ENCODE data around the gene CDC7.
A peak's percentile ranks its signal among the peaks of the same experiment; 100 is the strongest.

The CDC7 gene

DNA sequence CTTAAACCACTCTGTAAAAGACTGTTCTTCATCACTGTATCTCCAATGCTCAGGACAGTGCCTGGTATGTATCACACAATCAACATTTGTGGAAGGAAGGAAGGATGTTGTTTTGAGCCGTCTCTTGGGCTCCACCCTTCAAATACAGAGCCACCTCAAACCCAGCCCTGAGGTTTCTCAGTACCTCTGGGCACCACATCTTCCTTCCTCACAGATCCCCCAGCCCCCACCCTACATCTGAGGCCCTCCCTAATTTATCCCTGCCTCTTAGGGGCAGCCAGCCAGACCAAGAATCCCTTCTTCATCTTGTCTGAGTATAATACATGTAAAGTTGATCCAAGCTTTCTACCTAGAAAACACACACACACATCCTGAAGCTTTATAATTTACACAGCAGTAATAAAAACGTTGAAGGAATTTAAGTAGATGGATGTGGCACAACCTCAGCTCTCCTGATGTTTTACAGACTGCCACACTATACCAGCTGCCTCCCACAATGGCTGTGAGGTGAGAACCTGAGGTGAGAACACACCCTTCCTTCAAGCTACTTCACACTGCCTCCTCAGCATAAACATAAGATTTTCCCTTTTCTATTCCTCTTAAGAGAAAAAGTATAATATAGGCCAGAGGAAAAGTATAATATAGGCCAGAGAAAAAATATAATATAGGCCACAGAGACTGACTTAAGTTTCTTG lies 48.5 kb downstream of the CDC7 start:
- no peak for DNase-seq

DNA sequence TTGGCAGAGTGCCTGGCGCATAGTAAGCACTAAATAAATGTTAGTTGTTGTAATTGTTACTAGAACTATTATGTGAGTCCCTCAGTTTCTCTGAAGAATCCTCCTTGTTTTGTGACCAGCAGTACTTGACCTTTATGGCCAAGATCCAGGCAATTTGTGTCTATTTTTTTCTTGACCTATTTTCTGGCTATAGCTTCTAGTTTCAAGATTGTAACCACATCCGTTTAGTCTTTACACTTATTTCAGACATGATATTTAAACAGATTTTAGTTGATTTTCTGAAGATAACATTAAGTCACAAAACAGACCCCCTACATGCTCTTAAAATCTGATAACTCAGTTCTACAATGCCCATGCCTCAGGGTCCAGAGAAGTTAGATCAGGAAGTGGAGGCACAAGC lies 50.3 kb downstream of the CDC7 start:
- DNase-seq = no peak

DNA sequence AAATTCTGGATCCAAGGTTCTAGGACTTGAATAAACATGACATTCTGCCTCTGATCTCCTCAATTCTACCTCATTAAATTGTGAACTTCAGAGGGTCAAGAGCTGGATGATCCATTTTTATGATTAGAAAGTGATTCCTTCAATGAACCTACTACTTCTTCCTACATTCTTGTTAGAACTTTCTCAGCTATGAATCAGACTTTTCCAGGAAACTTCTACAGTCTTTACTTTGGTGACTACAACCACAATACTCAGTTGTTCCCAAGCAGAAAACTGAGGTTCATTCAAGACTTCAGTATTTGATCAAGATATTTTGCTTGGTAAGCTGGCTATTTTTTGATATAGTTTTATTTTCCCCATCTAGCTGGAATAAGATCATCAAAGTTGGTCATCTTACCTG lies 51.4 kb downstream of the CDC7 start:
- no peak for DNase-seq

DNA sequence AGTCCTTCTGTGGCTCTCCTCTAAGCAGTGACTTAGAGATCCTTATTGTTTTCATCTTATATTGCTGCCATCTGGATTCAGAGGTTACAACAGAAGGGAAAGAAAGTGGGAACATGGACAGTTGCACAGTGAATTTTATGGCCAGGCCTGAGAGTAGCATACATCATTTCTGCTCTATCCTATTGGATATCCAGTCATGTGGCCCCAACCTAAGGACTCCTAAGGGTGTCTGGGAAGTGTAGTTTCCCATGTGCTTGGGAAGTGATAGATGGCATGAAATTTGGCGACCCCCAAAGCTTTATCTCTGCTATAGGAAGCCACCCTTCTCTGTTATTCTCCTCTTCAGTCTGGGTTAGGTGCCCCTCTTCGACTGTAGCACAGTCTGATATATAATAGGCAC lies 51.9 kb downstream of the CDC7 start:
- no peak for DNase-seq

DNA sequence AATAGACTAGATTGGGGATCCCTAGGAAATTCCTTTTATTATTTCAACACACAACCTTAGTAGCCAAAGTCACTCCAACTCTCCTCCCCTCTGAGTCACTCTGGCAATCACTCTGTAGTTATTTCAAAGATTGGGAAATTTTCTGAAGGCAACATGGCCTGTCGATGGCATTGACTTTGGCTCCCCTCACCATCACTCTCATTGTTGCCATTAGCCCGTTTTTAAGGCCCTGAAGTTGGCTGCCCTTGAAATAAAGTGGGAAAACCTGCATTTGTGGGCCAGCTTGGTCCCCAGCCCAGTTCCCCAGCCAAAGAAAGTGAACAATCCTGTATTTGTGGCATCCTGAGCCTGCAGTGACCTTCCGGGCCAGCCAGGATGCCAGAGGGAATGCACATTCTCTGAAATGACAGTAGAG lies 52.5 kb downstream of the CDC7 start:
- no peak for DNase-seq

DNA sequence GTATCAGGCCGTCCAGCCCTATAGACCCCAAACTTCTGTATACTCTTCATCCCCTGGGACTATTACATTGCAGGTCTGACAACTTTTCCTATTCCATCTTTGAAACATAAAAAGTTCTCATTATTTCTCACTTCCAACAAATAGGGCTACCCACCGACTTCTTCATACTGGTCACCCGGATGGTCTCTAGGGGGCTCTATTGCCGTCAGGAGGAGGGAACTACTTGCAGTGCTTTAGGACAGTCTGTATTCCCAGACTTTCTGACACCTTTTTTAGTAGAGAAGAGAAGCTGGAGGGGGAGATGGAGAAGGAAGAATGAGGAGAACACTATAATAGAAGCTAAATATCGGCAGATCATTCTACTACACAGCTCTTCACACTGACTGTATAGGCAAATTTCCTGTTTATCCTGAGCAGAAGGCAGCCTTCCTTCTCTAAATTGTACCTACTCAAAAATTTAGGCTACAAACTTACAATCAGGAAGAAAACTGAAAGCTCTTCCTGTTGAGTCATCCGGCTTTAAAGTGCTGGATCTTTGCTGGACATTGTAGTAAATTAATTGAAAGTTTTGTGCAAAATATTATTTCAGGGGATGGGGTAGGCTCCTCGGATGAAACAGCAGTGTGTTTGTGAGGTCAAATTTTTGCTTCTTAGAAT lies 54.6 kb downstream of the CDC7 start:
- DNase-seq = no peak

DNA sequence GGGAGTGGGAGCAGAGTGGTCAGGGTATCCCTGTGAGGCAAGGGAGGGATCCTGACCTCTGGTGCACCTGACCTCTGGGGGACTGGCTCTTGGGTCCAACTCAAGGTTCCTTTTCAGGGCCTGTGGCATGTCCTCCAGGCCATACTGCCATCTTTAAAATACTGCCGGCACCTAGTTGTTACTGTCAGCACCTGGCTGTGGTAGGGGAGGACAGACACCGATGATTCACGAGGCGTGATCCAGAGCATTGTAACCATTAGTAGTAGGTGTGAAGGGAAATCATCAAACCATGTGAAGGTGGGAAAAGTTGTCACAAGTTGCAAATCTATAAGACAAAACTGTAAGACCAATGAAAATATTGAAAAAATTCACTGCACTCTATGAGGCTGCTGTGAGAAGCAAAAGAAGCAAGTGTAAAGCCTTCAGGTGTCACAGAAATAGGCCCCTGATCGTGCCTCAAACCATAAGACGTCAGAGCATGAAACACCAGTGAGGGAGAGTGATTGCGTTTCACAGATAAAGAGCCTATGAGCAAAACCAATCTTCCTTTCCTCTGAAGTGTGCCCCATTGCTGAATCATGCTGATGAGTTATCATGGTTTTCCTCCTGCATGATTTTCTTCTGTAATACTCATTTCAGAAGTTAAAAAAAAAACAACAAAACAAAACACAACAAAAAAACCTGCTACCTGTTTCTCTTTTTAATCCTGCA lies 55.3 kb downstream of the CDC7 start:
- peak; percentile 37 for DNase-seq

DNA sequence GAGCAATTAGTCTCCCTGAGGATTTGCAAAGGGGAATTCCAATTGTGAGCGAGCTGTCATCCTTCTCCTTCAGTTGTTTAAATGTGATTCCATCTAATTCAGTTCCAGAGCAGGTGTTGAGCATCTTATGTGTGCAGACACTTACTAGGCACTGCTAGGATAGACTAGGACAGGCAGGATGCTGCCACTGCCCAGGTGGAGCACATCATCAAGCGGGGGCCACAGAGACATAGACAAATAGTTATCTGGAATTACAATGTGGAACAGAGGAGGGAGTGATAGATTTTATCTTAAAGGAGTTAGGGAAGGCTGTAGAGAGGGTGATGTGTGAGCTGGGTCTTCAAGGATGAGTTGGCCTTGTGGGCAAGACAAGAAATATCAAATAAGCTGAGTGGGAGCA lies 55.9 kb downstream of the CDC7 start:
- DNase-seq = no peak

DNA sequence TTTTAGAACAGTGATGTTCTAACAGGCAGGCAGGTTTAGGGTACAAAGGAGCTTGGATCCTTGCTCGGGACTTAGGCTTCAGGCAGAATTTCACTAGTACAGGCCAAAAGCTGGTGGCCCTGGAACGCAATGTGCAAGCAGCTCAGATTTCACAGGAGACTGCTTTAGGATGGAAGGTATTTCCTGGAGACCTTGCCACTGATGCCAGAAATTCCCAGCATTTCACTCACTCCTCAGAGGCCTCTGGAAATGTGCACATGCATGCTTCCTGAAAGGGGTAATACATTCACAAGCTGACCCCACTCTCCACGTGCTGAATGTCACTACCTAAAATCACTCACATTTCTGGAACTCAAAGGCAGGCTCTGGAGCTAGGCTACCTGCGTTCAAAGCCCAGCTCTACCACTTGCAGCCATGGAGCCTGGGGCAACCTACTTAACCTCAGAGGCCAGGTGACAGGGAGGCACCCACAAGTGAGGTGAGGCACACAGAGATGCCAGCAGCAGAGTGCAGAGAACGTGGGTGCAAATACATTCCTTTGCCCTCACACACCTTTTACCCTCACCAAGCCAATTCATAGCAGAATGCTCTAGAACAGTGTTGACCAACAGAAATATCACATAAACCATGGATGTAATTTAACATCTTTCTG lies 56.5 kb downstream of the CDC7 start:
- no peak for DNase-seq

DNA sequence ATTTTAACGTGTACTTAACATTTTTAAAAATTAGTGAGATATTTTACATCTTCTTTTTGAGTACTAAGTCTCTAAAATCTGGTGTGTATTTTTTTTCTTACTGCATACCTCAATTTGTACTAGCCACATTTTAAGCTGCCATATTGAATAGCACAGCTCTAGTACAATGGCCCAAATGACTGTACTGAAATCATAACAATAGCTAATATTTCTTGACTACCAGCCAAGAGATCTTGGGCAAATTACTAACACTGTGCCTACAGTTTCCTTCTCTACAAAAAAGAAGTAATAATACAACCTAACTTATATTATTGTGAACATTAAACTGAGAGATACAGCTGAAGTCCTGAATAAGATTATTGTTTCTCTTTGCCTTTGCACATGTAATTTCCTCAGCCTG lies 57.2 kb downstream of the CDC7 start:
- DNase-seq = no peak

DNA sequence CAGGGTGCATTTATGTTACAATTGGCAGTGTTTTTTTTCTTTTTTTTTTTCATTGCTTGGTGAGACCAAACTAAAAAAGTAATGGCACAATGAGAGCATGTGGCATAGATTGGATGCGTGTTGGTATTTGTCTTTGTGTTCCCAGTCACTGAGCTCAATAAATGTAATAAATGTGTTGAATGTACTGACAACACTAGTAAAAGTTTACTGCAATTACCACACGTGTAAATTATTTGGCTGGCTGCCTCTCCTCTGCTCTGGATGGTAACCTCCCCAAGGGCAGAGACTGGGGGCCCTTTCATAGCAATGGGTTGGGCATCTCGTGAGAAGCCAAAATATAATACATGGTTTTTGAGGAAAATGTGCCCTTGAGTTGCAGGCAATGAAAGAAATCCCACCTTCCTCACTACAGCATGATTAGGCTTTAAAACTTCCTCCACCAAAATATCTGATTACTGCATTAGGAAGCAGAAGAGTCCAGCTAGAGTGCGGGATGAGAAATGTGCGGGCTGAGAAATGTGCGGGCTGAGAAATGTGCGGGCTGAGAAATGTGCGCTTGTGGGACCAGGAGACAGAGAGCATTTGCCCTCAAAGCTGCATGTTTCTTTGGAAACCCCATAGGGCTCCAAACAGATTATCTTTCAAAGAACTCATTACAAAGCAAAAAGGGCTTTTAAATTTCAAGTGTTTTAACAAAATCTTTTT lies 58.5 kb downstream of the CDC7 start:
- DNase-seq = no peak

DNA sequence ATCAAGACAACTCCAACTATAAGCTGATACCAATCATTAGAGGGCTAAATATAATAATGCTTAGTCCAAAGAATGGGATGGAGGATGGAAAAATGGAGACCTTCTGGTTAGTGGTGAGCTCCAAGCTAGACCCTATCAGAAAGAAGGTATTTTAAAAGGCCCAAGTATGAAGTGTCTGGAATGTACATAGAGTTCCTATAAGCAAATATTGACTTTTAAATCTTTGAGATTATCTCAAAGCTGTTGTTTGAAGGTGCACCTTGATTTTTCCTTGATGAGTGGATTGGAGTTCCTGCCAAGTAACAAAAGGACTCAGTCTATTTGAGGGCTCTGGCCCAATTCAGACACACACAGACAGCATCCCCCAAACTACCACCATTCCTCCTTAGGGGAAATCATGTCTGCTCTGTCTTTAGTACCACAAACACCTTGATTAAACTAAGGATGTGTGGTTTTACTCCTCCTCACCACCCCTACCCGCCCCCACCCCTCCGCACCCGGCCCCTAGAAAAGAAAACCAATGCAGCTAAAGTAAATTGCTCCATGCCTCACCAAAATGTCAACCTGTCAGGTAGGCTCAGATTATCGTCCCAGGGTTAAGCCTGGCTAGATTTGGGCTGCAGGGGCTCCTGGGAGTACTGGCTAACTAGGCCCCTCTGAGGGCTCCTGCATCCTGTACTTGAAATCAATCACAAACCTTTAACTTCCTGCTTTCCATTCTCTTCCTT lies 59.4 kb downstream of the CDC7 start:
- no peak for DNase-seq

DNA sequence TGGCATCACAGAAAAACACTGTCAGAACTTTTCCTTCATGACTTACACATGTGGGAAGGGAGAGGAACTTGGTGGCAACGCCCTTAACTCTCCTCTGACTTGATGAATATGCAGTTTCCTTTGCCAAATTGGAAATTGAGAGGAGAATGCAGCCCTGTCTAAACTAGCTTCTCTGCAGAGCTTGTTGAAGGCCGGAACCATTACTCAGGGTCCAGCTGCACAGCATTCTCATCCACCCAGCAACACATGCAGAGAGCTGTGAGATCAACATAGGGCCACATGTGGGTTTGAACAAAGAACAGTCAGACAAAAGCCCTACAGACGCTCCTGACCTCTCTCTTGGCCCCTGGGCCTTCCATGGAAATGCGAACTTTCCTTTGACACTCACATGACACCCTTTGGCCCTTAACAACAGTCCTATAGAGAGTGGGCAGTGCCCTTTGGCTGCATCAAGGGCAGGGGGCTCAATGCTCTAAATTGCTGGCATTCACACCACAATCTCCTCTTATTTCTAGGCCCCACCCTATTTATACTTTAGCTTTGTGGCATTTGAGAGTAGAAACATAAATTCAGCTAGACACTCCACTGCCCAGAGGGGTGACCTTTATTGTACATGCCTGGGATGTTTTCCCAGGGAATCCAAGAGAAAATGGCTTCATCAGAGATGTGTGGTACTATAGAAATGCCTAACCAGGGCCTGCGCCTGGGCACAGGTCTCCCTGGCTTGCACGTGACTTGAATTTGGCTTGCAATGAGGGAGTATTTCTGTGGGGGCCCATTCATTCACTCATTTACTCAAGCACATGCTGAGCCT lies 64.4 kb downstream of the CDC7 start:
- DNase-seq = no peak

DNA sequence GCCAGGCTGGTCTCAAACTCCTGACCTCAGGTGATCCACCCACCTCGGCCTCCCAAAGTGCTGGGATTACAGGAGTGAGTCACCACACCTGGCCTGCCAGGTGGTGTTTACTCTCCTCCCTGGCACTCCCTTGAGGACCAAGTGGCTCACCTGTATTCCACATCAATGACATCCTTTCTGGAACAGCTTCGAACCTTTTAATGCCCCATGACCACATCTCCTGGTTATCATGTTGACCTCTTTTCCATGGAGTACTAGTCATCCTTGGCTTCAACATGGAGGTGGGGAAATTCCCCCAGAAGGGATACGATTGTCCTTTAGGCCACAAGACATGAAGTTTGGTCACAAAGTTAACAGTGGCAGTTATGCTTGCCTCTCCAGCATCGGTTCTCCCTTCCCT lies 66.9 kb downstream of the CDC7 start:
- no peak for DNase-seq

DNA sequence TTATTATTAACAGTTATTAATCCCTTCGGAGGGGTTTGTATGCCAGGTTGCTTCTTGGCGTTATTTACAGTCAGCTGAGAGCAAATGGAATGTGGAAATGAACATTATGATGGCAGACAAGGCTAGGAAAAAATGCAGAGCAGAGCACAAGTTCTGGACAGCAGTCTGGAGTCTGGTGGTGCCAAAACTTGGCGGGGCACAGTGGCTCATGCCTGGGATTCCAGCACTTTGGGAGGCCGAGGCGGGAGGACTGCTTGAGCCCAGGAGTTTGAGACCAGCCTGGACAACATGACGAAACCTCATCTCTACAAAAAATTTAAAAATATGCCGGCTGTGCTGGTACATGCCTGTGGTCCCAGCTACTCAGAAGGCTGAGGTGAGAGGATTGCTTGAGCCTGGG lies 67.6 kb downstream of the CDC7 start:
- DNase-seq = no peak

DNA sequence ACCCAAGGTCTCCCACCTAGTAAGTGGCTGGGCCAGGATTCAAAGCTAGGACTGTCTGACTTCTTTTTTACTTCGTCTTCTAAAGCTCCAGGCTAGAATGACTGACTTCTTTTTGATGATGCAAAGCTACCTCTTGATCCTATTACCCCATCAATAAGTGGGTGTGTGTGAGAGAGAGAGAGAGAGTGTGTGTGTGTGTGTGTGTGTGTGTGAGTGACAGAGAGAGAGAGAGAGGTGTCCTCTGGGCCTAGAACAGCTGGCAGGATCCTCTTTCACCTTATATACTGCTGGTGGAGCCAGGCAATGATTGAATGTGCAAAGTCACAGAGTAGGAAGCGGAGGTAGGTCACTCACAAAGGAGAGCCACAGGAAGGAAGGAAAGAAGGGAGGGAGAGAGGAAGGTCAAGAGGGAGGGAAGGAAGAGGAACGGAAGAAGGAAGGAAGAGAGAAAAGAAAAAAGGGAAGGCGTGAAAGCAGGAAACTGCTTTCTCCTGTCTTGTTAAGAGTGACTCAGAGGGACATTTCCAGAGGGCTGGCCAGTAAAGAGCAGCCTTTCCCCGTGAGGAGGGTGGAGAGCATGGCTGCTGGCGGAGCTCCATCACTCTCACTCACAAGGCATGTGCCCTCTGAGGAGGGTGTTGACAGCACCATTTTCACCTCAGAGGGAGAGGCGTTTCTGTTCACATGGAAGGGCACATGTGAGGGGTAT lies 68.9 kb downstream of the CDC7 start:
- no peak for DNase-seq

DNA sequence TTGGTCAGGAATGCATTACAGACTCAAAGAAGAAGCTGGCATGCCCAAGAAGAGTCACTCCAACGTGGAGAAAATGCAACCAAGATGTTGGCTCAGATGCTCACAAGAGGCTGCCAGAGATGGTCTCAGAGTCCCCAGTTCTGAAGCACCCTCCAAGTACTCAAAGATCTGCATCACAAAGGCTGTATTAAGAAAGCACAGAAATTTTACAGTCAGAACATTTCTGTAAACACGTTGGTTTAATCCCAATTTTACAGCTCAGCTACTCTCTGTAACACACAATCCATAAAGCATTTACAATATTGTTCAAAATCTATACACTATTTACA lies 69.4 kb downstream of the CDC7 start:
- no peak for DNase-seq

DNA sequence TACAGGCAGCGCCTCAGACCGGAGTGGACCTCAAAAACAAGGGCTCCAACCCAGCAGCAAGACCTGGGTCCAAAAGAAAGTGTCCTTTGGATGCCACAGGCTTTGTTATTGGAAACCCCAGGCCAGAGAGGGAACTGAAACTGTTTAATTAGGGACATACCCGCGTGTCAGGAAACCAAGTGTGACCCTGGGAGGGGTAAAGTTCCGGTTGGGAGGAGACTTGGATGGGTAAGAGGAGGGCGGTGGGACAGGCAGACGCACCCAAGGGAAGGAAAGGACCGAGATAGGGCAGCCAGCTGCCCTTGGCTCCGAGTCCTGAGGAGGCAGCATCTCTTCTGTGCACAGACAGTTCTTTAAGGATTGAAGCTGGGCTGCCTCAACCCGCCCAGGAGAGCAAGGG lies 71.4 kb downstream of the CDC7 start:
- DNase-seq = no peak

Data from T-helper 9 cell (primary cell).